ENCODE measurements around the gene CDC42BPA. TPM values are rescaled to one million over a fixed set of nuclear protein-coding genes. Genes with fewer than 3 reads are reported as not detected.

The CDC42BPA gene
- total RNA-seq, 1 donor from 2014 or later, result 61.6 TPM

- Mint-ChIP-seq H3K36me3 (ENCODE audit: low read depth) (no peaks in the 10 kb centered on the region), H3K9me3 (ENCODE audit: low read depth) (peaks cover 11% of the 10 kb centered on the region), H3K27ac (ENCODE audit: unreplicated experiment) (no peak overlapping the region), H3K4me1 (ENCODE audit: low read depth) (peaks cover 6% of the 10 kb centered on the region), H3K27me3 (ENCODE audit: low read depth) (no peaks in the 10 kb centered on the region), H3K4me3 (ENCODE audit: unreplicated experiment) (no peak overlapping the region)
- no peak for DNase-seq (ENCODE audit: low spot score)
- no peak for TF ChIP-seq CTCF (IDR thresholded peaks at IDR 0.05)
Measured at GRCh38 chr1:227333423-227333822, 15.1 kb upstream of the CDC42BPA start.

- TF ChIP-seq CTCF (IDR thresholded peaks at IDR 0.05), result no peak
Measured at GRCh38 chr1:227330279-227331076, 12.2 kb upstream of the CDC42BPA start.

GRCh38 chr1:227328405-227329019 lies 10.2 kb upstream of the CDC42BPA start:
- no peak for TF ChIP-seq CTCF (IDR thresholded peaks at IDR 0.05)
- Mint-ChIP-seq H3K4me1 (ENCODE audit: low read depth) (peaks cover 6% of the 10 kb centered on the region), H3K36me3 (ENCODE audit: low read depth) (no peaks in the 10 kb centered on the region), H3K27ac (ENCODE audit: unreplicated experiment) (no peak overlapping the region), H3K4me3 (ENCODE audit: unreplicated experiment) (no peak overlapping the region), H3K27me3 (ENCODE audit: low read depth) (no peaks in the 10 kb centered on the region), H3K9me3 (ENCODE audit: low read depth) (peaks cover 15% of the 10 kb centered on the region)
- DNase-seq (ENCODE audit: low spot score), result no peak

More at GRCh38 chr1:227330279-227331076, 12.2 kb upstream of the CDC42BPA start:
- DNase-seq (ENCODE audit: low spot score), result no peak
- H3K4me1 Mint-ChIP-seq (ENCODE audit: low read depth), result peaks cover 6% of the 10 kb centered on the region
- H3K4me3 Mint-ChIP-seq (ENCODE audit: unreplicated experiment), result no peak overlapping the region
- peaks cover 11% of the 10 kb centered on the region for H3K9me3 Mint-ChIP-seq (ENCODE audit: low read depth)
- no peaks in the 10 kb centered on the region for H3K36me3 Mint-ChIP-seq (ENCODE audit: low read depth)
- no peaks in the 10 kb centered on the region for H3K27me3 Mint-ChIP-seq (ENCODE audit: low read depth)
- no peak overlapping the region for H3K27ac Mint-ChIP-seq (ENCODE audit: unreplicated experiment)

GRCh38 chr1:227325156-227325555 lies 6.9 kb upstream of the CDC42BPA start:
- Mint-ChIP-seq H3K4me3 (ENCODE audit: unreplicated experiment) (no peak overlapping the region), H3K36me3 (ENCODE audit: low read depth) (no peaks in the 10 kb centered on the region), H3K9me3 (ENCODE audit: low read depth) (peaks cover 8% of the 10 kb centered on the region), H3K27ac (ENCODE audit: unreplicated experiment) (no peak overlapping the region), H3K4me1 (ENCODE audit: low read depth) (peaks cover under 1% of the 10 kb centered on the region), H3K27me3 (ENCODE audit: low read depth) (no peaks in the 10 kb centered on the region)
- TF ChIP-seq CTCF (IDR thresholded peaks at IDR 0.05), result no peak
- DNase-seq (ENCODE audit: low spot score), result no peak

- Mint-ChIP-seq H3K4me3 (ENCODE audit: unreplicated experiment) (no peak overlapping the region), H3K4me1 (ENCODE audit: low read depth) (peaks cover 6% of the 10 kb centered on the region), H3K9me3 (ENCODE audit: low read depth) (peaks cover 8% of the 10 kb centered on the region), H3K27me3 (ENCODE audit: low read depth) (no peaks in the 10 kb centered on the region), H3K27ac (ENCODE audit: unreplicated experiment) (no peak overlapping the region), H3K36me3 (ENCODE audit: low read depth) (no peaks in the 10 kb centered on the region)
- no peak for DNase-seq (ENCODE audit: low spot score)
- no peak for TF ChIP-seq CTCF (IDR thresholded peaks at IDR 0.05)
Measured at GRCh38 chr1:227323967-227324268, 5.6 kb upstream of the CDC42BPA start.

All from chondrocyte (in vitro differentiated cells).